NCI-H2196 (cell line): ENCODE data around the gene PIGZ.
"Not testable (repeated sequence)": the region's sequence is repeated elsewhere in the genome, so short reads cannot be mapped to it uniquely, and the experiment has no call there.

Experiments used
- DNase-seq: peaks from one replicate; lab custom pipeline; 2025; ENCODE audit not compliant: unreplicated experiment; lab: John Stamatoyannopoulos, UW

Gene PIGZ

GRCh38 chr3:196962108-196962929, 6.3 kb downstream of the PIGZ start:
- no peak for DNase-seq

GRCh38 chr3:196954832-196955231, 13.8 kb downstream of the PIGZ start:
- DNase-seq: no peak

DNA sequence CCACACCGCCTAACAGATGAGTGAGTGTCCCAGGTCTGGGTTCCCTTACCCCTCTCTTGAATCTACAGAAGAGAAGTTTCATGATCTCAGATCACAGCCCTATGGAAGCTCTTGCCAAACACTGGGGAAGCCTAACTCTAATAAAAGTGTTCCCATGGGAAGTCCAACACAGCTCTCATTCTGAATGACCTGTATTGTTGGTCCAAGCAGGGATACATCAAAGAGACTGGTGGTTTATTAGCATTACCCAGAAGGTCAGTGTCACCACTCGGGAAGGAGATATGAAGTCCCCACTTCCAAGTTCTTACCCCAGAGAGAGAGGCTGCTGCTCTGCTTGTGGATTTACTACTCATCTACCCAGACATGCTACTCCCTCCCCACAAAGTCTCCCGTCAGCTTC, 17.3 kb downstream of the PIGZ start:
- DNase-seq: no peak

- DNase-seq: no peak
Observed at GRCh38 chr3:196949750-196950149, 18.9 kb downstream of the PIGZ start.

GRCh38 chr3:196949285-196949619, 19.4 kb downstream of the PIGZ start:
- no peak for DNase-seq

GRCh38 chr3:196948442-196949284, 20.0 kb downstream of the PIGZ start:
- DNase-seq: no peak

- no peak for DNase-seq
Observed at GRCh38 chr3:196947860-196948441, 20.7 kb downstream of the PIGZ start.

- DNase-seq: no peak
Observed at GRCh38 chr3:196947136-196947859, 21.3 kb downstream of the PIGZ start.

- DNase-seq: not testable (repeated sequence)
Observed at GRCh38 chr3:196944037-196944790, 24.4 kb downstream of the PIGZ start.

GRCh38 chr3:196942915-196943277, 25.7 kb downstream of the PIGZ start:
- no peak for DNase-seq

- peak; percentile 100 for DNase-seq
Observed at GRCh38 chr3:196942226-196942914, 26.3 kb downstream of the PIGZ start, which contains the start of gene NCBP2. Gene NCBP2, minus strand, starts transcription at chr3:196942528. Its CDS starts 25 bp downstream, at chr3:196942503.

DNA sequence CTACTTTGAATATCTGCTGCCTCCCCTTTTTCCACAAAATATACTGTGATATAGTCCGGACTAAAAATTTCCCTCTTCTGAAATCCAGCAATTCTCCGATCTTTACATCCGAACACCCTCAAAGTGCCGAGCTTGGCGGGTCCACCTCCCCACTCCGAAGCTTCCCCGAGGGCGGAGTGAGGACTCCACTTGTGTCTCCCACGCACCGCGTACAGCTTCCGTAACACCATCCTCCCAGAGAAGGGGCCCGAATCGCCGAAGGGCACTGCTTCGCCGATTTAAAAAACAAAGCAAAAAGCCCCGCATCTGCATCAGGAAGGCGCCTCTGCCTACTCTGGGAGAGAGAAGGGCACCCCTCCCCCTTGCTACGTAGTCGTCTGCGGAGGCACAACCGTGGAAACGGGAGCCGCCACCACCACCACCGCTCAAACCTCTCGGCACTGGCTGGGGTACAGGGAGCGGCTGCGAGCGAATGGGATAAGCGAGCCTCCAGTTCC, 26.9 kb downstream of the PIGZ start:
- DNase-seq: peak; percentile 71

DNA sequence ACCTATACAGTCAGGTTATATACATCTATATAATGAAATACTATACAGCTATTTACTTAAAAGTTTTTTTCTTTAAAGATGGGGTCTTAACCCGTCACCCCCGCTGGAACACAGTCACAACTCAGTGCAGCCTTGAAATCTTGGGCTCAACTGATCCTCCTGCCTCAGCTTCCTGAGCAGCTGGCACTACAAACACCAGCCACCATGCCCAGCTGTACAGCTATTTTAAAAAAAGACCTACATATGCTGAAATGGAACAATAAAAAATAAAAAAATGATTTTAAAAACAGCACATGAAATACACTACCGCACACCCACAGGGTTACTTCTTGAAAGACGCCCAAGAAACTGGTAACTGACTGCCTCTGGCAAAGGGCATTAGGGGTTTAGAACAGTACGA, 30.1 kb downstream of the PIGZ start:
- DNase-seq: no peak

DNA sequence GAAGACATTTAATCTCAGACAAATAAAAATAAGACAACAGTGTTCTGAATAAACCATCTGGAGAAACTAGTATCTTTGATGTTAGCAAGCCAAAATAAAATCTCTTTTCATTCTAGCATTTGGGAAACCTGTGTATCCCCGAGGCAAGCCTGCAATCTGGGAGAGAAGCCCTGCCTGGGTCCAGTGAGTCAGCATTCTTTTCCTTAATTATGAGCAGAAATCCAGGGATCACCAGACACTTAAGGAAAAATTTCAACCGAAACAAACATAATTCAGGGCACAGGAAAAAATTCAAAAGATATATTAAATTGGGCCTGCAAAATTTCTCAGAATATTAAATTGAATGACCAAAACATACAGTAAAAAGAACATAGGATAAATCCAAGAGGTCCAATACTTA, 30.5 kb downstream of the PIGZ start:
- no peak for DNase-seq

- DNase-seq: no peak
Observed at GRCh38 chr3:196936288-196936687, 32.3 kb downstream of the PIGZ start.

DNA sequence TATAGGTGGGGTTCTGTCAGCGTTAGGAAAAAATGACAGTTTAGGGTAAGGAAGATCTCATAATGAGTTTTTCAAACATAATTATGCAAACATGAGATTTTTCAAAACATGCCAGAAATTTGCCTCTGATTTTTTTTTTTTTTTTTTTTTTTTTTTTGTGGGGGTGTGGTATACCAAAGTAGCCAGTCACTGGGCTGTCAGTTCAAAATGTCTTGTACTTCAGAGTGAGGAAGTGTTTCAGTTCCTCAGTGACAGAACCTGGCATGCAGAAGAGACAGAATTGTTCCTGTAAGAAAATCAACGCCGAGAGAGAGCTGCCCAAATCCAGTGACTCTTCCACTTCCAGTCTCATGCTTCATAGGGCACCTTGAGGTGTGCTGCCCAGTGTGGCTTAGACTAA, 36.0 kb downstream of the PIGZ start:
- no peak for DNase-seq

- DNase-seq: no peak
Observed at GRCh38 chr3:196931828-196932587, 36.6 kb downstream of the PIGZ start.

DNA sequence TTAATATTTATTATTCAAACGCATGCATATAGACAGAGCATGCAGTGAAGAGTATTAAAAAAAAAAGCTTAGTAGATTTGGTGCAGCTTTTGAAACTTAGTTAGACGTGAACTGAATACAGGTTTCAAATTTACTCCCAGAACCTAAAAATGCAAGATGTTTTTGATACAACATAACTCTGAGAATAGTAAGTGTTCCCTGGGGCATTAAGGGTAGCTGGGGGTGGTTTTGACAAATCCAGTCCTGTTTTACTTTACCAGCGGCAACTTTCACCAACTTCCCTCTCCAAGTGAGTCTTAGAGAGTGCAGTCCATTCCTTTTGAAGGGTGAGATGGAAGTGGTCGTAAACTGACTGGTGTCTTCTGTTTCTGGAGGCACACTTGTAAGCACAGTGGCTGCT, 37.5 kb downstream of the PIGZ start:
- DNase-seq: no peak
